HepG2 (cell line): ENCODE measurements around the gene RRBP1. TPM values are rescaled to one million over a fixed set of nuclear protein-coding genes. Genes with fewer than 3 reads are reported as not detected.

Experiments used
- FOXA3 ChIP-seq: IDR thresholded peaks from 2 replicates; pipeline ENCODE4 v1.6.1; 2016; ENCODE audit warnings: missing genetic modification reagents, missing compliant biosample characterization
- HMG20B ChIP-seq: conservative IDR thresholded peaks from 2 replicates; pipeline ENCODE4 v1.6.1; 2016; ENCODE audit warnings: missing genetic modification reagents, missing compliant biosample characterization
- HNRNPK ChIP-seq: fragments of 200-400 bp; formaldehyde crosslinking; IDR thresholded peaks from 2 replicates; pipeline ENCODE4 v1.6.1; 2018; ENCODE audit warnings: low read length, low read depth, moderate library complexity, mild to moderate bottlenecking; ENCODE audit not compliant: poor library complexity, severe bottlenecking
- HOXA7 ChIP-seq: sonication (generic); formaldehyde crosslinking; IDR thresholded peaks from 2 replicates; pipeline ENCODE4 v1.8.1; 2022; ENCODE audit warnings: mild to moderate bottlenecking, missing genetic modification reagents, moderate library complexity
- NCOA2 ChIP-seq: sonication (generic); formaldehyde crosslinking; IDR thresholded peaks from 2 replicates; pipeline ENCODE4 v1.8.0; 2022; ENCODE audit warnings: inconsistent platforms
- PAF1 ChIP-seq: IDR thresholded peaks from 2 replicates; pipeline ENCODE4 v1.6.1; 2016; ENCODE audit warnings: missing genetic modification reagents, missing compliant biosample characterization
- RFX1 ChIP-seq: fragments of 450-650 bp; IDR thresholded peaks from 2 replicates; pipeline ENCODE4 v1.6.1; 2017
- RFXAP ChIP-seq: sonication (generic); formaldehyde crosslinking; IDR thresholded peaks from 2 replicates; pipeline ENCODE4 v1.4.0; 2020; ENCODE audit warnings: missing genetic modification reagents, borderline replicate concordance
- SMAD3 ChIP-seq: sonication (generic); formaldehyde crosslinking; IDR thresholded peaks from 2 replicates; pipeline ENCODE4 v1.4.0; 2020; ENCODE audit warnings: missing genetic modification reagents
- SOX13 ChIP-seq, 3 experiments: fragments of 450-650 bp in 1 of 3; sonication (generic) in 1 of 3; formaldehyde crosslinking in 1 of 3; IDR thresholded peaks in 2 of 3; conservative IDR thresholded peaks in 1 of 3; 2 replicates each; pipeline versions ENCODE4 v1.5.0 to v1.6.1; 2016 to 2020; ENCODE audit warnings: antibody characterized with exemption in 1 of 3, mild to moderate bottlenecking in 1 of 3, missing compliant biosample characterization in 1 of 3, missing genetic modification reagents in 1 of 3, moderate library complexity in 1 of 3
- SP1 ChIP-seq, 2 experiments: fragments of 450-650 bp in 1 of 2; sonication (generic) in 1 of 2; formaldehyde crosslinking in 1 of 2; IDR thresholded peaks; 2 replicates each; pipeline versions ENCODE4 v1.4.0 to v1.6.1; 2016 to 2020; ENCODE audit warnings: missing genetic modification reagents in 1 of 2
- U2AF2 ChIP-seq: fragments of 200-400 bp; formaldehyde crosslinking; IDR thresholded peaks from 2 replicates; pipeline ENCODE4 v1.6.1; 2017; ENCODE audit warnings: low read depth, mild to moderate bottlenecking, low read length
- YEATS2 ChIP-seq: sonication (generic); formaldehyde crosslinking; IDR thresholded peaks from 2 replicates; pipeline ENCODE4 v1.4.0; 2020; ENCODE audit warnings: missing genetic modification reagents, borderline replicate concordance
- ZFP41 ChIP-seq: sonication (generic); formaldehyde crosslinking; IDR thresholded peaks from 2 replicates; pipeline ENCODE4 v1.4.0; 2020; ENCODE audit warnings: mild to moderate bottlenecking, missing genetic modification reagents, borderline replicate concordance
- ZNF121 ChIP-seq: sonication (generic); formaldehyde crosslinking; IDR thresholded peaks from 2 replicates; pipeline ENCODE4 v1.5.0; 2020; ENCODE audit warnings: mild to moderate bottlenecking, missing genetic modification reagents
- ZNF383 ChIP-seq: sonication (generic); formaldehyde crosslinking; IDR thresholded peaks from 2 replicates; pipeline ENCODE4 v1.4.0; 2020; ENCODE audit warnings: missing genetic modification reagents, mild to moderate bottlenecking, borderline replicate concordance
- ZNF441 ChIP-seq: sonication (generic); formaldehyde crosslinking; IDR thresholded peaks from 2 replicates; pipeline ENCODE4 v1.7.0; 2021; ENCODE audit warnings: missing genetic modification reagents, borderline replicate concordance
- polyA plus RNA-seq, 8 experiments: library from polyadenylated mRNA; depleted of rRNA in 3 of 8; stranded (reverse) in 7 of 8; unstranded in 1 of 8; fragments of >200 nt; fragmentation: Illumina TruSeq in 4 of 8; extraction: Trizol in 4 of 8; gene quantifications; 2 replicates each; pipeline versions ENCODE4 v1.2.1 to v1.2.3, GENCODE V29; 2011 to 2016; ENCODE audit warnings: low read depth in 4 of 8, missing spikeins in 1 of 8, mixed read lengths in 1 of 8; ENCODE audit not compliant: insufficient read depth in 1 of 8
- total RNA-seq, 5 experiments: library from RNA; depleted of rRNA; stranded (reverse); fragments of >200 nt; fragmentation: Illumina TruSeq; extraction: Trizol; gene quantifications; 2 replicates each; pipeline ENCODE4 v1.2.3, GENCODE V29; 2016; ENCODE audit warnings: low read depth in 1 of 5
- TF ChIP-seq, protein P1 (sequence below): sonication (generic); formaldehyde crosslinking; IDR thresholded peaks from 2 replicates; pipeline ENCODE4 v1.4.0; 2020; ENCODE audit warnings: mild to moderate bottlenecking, missing genetic modification reagents, borderline replicate concordance
- TF ChIP-seq, protein P2 (sequence below): sonication (generic); formaldehyde crosslinking; IDR thresholded peaks from 2 replicates; pipeline ENCODE4 v1.8.1; 2023; ENCODE audit warnings: mild to moderate bottlenecking, missing genetic modification reagents
- TF ChIP-seq, protein P3 (sequence below), 2 experiments: sonication (generic) in 1 of 2; formaldehyde crosslinking in 1 of 2; IDR thresholded peaks; 2 replicates each; pipeline versions ENCODE4 v1.4.0 to v1.6.1; 2016 to 2020; ENCODE audit warnings: borderline replicate concordance in 1 of 2, low read depth in 1 of 2, mild to moderate bottlenecking in 1 of 2, missing genetic modification reagents in 1 of 2
- TF ChIP-seq, protein P4 (sequence below): sonication (generic); formaldehyde crosslinking; IDR thresholded peaks from 2 replicates; pipeline ENCODE4 v1.8.0; 2022; ENCODE audit warnings: mild to moderate bottlenecking, missing genetic modification reagents

The RRBP1 gene
- total and polyA plus RNA-seq, 2 of the 13 experiments (the other 11 are each of a cell fraction or from before 2014, with no cell fraction given) = 150 to 222 TPM

DNA sequence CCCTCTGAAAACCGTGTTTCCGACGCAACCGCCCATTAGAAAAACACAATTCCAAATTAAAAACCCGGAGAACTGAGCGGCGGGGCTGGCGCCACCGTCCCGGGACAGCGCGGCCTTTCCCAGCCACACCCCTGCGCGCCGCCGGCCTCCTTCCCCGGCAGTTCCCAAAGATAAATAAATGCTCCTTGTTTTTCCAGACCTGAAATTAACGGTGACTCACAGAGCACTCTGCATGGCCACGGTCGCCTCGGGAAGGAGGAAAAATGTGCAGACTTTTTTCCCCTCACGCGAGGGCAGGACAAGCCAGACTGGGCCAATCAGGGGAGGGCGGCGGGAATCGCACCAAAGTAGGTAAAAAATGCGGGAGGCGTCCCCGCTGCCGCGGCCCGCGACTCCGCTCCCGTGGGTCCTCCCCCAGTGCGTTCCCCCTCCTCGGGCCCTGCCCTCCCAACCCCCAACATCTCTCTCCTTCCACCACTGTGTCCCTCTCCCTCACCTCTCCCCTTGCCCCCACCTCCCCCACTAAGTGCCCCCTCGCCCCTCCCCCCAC, 113.0 kb downstream of the RRBP1 start (continued):
- TF ChIP-seq, protein P1, sequence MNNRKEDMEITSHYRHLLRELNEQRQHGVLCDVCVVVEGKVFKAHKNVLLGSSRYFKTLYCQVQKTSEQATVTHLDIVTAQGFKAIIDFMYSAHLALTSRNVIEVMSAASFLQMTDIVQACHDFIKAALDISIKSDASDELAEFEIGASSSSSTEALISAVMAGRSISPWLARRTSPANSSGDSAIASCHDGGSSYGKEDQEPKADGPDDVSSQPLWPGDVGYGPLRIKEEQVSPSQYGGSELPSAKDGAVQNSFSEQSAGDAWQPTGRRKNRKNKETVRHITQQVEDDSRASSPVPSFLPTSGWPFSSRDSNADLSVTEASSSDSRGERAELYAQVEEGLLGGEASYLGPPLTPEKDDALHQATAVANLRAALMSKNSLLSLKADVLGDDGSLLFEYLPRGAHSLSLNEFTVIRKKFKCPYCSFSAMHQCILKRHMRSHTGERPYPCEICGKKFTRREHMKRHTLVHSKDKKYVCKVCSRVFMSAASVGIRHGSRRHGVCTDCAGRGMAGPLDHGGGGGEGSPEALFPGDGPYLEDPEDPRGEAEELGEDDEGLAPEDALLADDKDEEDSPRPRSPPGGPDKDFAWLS (CRISPR knock-in tag) = no peak
- peak; percentile 98 for TF ChIP-seq HNRNPK
- TF ChIP-seq PAF1 (CRISPR knock-in tag) = no peak
- TF ChIP-seq ZNF121 (CRISPR knock-in tag) = peak; percentile 79; the same call in 1 of the 2 replicates
- TF ChIP-seq HOXA7 (CRISPR knock-in tag) = no peak
- TF ChIP-seq HMG20B (CRISPR knock-in tag) = peak; percentile 36; the same call in 1 of the 2 replicates
- TF ChIP-seq SOX13 (IDR thresholded peaks at IDR 0.05) = no peak
- TF ChIP-seq SOX13 (CRISPR knock-in tag; conservative IDR thresholded peaks at IDR 0.05 in 1 of 2, IDR thresholded peaks at IDR 0.05 in 1 of 2) = peak in 1 of 2 experiments; percentile 35; a peak in 1 of 4 replicates
- TF ChIP-seq RFX1 = no peak
- TF ChIP-seq, protein P2, sequence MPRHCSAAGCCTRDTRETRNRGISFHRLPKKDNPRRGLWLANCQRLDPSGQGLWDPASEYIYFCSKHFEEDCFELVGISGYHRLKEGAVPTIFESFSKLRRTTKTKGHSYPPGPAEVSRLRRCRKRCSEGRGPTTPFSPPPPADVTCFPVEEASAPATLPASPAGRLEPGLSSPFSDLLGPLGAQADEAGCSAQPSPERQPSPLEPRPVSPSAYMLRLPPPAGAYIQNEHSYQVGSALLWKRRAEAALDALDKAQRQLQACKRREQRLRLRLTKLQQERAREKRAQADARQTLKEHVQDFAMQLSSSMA = no peak
- no peak for TF ChIP-seq ZFP41 (CRISPR knock-in tag)
- TF ChIP-seq ZNF441 (CRISPR knock-in tag) = no peak
- no peak for TF ChIP-seq SP1 (IDR thresholded peaks at IDR 0.05)
- peak; percentile 14; the same call in 1 of the 2 replicates for TF ChIP-seq SP1 (CRISPR knock-in tag; IDR thresholded peaks at IDR 0.05)
- peak; percentile 51 for TF ChIP-seq NCOA2 (CRISPR knock-in tag)
- TF ChIP-seq YEATS2 (CRISPR knock-in tag) = peak; percentile 57; the same call in 1 of the 2 replicates
- no peak; the same call in 1 of the 2 replicates for TF ChIP-seq ZNF383 (CRISPR knock-in tag)
- no peak for TF ChIP-seq U2AF2
- TF ChIP-seq, protein P3, sequence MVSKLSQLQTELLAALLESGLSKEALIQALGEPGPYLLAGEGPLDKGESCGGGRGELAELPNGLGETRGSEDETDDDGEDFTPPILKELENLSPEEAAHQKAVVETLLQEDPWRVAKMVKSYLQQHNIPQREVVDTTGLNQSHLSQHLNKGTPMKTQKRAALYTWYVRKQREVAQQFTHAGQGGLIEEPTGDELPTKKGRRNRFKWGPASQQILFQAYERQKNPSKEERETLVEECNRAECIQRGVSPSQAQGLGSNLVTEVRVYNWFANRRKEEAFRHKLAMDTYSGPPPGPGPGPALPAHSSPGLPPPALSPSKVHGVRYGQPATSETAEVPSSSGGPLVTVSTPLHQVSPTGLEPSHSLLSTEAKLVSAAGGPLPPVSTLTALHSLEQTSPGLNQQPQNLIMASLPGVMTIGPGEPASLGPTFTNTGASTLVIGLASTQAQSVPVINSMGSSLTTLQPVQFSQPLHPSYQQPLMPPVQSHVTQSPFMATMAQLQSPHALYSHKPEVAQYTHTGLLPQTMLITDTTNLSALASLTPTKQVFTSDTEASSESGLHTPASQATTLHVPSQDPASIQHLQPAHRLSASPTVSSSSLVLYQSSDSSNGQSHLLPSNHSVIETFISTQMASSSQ (IDR thresholded peaks at IDR 0.05; ENCODE audit: low read depth) = no peak
- TF ChIP-seq, protein P3 (CRISPR knock-in tag; IDR thresholded peaks at IDR 0.05; ENCODE audit: borderline replicate concordance) = 0 out of 2 replicates have a peak, but pooled peaks have one; percentile 33
- TF ChIP-seq SMAD3 (CRISPR knock-in tag) = 0 out of 2 replicates have a peak, but pooled peaks have one; percentile 26
- 0 out of 2 replicates have a peak, but pooled peaks have one; percentile 45 for TF ChIP-seq FOXA3
- TF ChIP-seq, protein P4, sequence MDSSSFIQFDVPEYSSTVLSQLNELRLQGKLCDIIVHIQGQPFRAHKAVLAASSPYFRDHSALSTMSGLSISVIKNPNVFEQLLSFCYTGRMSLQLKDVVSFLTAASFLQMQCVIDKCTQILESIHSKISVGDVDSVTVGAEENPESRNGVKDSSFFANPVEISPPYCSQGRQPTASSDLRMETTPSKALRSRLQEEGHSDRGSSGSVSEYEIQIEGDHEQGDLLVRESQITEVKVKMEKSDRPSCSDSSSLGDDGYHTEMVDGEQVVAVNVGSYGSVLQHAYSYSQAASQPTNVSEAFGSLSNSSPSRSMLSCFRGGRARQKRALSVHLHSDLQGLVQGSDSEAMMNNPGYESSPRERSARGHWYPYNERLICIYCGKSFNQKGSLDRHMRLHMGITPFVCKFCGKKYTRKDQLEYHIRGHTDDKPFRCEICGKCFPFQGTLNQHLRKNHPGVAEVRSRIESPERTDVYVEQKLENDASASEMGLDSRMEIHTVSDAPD (CRISPR knock-in tag) = no peak
- peak; percentile 75; the same call in 1 of the 2 replicates for TF ChIP-seq RFXAP (CRISPR knock-in tag)
